T-helper 17 cell (primary cell): ENCODE results near the gene INSL6. TPM values are rescaled to one million over a fixed set of nuclear protein-coding genes. Genes with fewer than 3 reads are reported as not detected.
A peak's percentile ranks its signal among the peaks of the same experiment; 100 is the strongest.
"Not testable (repeated sequence)": the region's sequence is repeated elsewhere in the genome, so short reads cannot be mapped to it uniquely, and the experiment has no call there.

Experiments used
- ATAC-seq: fragments of 150-1000 bp; cut with Tn5 transposase; 2 replicates; pipeline ENCODE4 v1.10.0; 2021; ENCODE audit warnings: mild to moderate bottlenecking, moderate library complexity
- DNase-seq, 3 donors: peaks; one replicate each; pipeline versions ENCODE4 v3.0.0 to v3.0.0-alpha.2; 2020 to 2021
- H3K9me3 ChIP-seq: one replicate; pipeline ENCODE4 v1.7.0; 2013; ENCODE audit warnings: low read length, mild to moderate bottlenecking; ENCODE audit not compliant: control insufficient read depth, poor library complexity, severe bottlenecking
- H3K27ac Mint-ChIP-seq: one replicate; pipeline ENCODE4 v1.8.0; 2022; ENCODE audit warnings: mild to moderate bottlenecking, moderate library complexity, mixed read lengths
- H3K27me3 Mint-ChIP-seq: one replicate; pipeline ENCODE4 v1.8.0; 2022; ENCODE audit warnings: mixed read lengths
- H3K36me3 Mint-ChIP-seq: one replicate; pipeline ENCODE4 v1.8.0; 2022; ENCODE audit warnings: low read depth, mixed read lengths
- H3K4me1 Mint-ChIP-seq: one replicate; pipeline ENCODE4 v1.8.0; 2022; ENCODE audit warnings: mild to moderate bottlenecking, mixed read lengths
- H3K4me3 Mint-ChIP-seq: one replicate; pipeline ENCODE4 v1.8.0; 2022; ENCODE audit warnings: mild to moderate bottlenecking, moderate library complexity, mixed read lengths
- total RNA-seq, 4 donors: library from RNA in 2 of 4; stranded (reverse) in 2 of 4; gene quantifications; one replicate each; pipeline ENCODE4 v1.2.3 and lab custom pipeline; 2022 to 2026

INSL6 gene
- total RNA-seq (not detected), total RNA-seq (lab: John Stamatoyannopoulos, UW) (0 reads per million in 2 donors)

GRCh38 chr9:5185220-5185840 lies at the start of gene INSL6:
Gene INSL6 (minus strand): TSS chr9:5185639. CDS start chr9:5185602, 37 bp downstream.
- no peaks in the 10 kb centered on the region for H3K9me3 ChIP-seq
- ATAC-seq (no peak), DNase-seq (no peak)
- no peak within 1 kb of the TSS for H3K27ac Mint-ChIP-seq
- no peak within 1 kb of the TSS for H3K4me3 Mint-ChIP-seq
- H3K4me1 Mint-ChIP-seq, result peaks cover 11% of the 10 kb centered on the region
- H3K27me3 Mint-ChIP-seq, result peaks cover under 1% of the 10 kb centered on the region
- H3K36me3 Mint-ChIP-seq, result no peaks in the 10 kb centered on the region

- Mint-ChIP-seq H3K4me1 (peaks cover 3% of the 10 kb centered on the region), H3K27me3 (peaks cover 54% of the 10 kb centered on the region), H3K27ac (no peak within 1 kb of the TSS), H3K4me3 (no peak within 1 kb of the TSS), H3K36me3 (peaks cover 2% of the 10 kb centered on the region)
- H3K9me3 ChIP-seq, result no peaks in the 10 kb centered on the region
- ATAC-seq, result no peak
- DNase-seq, result no peak
Observed at GRCh38 chr9:5231212-5231611, 45.8 kb upstream of the INSL6 start, which contains the start of gene INSL4. Gene INSL4 (plus strand): TSS chr9:5231419. CDS start chr9:5231524, 105 bp downstream.

- DNase-seq (no peak), ATAC-seq (no peak)
- H3K9me3 ChIP-seq, result no peaks in the 10 kb centered on the region
- H3K4me3 Mint-ChIP-seq, result no peak overlapping the region
- H3K36me3 Mint-ChIP-seq, result peaks cover 2% of the 10 kb centered on the region
- H3K27me3 Mint-ChIP-seq, result peaks cover 54% of the 10 kb centered on the region
- no peak overlapping the region for H3K27ac Mint-ChIP-seq
- peaks cover 3% of the 10 kb centered on the region for H3K4me1 Mint-ChIP-seq
Observed at GRCh38 chr9:5230554-5230953, 45.1 kb upstream of the INSL6 start.

GRCh38 chr9:5205071-5205470 lies 19.6 kb upstream of the INSL6 start:
- Mint-ChIP-seq H3K27ac (no peak overlapping the region), H3K4me3 (no peak overlapping the region), H3K27me3 (peaks cover 14% of the 10 kb centered on the region), H3K4me1 (peaks cover 3% of the 10 kb centered on the region), H3K36me3 (peaks cover 7% of the 10 kb centered on the region)
- H3K9me3 ChIP-seq, result peaks cover 5% of the 10 kb centered on the region
- ATAC-seq, result no peak
- no peak for DNase-seq

GRCh38 chr9:5195463-5195862 lies 10.0 kb upstream of the INSL6 start:
- no peak for DNase-seq
- peaks cover 4% of the 10 kb centered on the region for H3K4me1 Mint-ChIP-seq
- H3K36me3 Mint-ChIP-seq, result no peaks in the 10 kb centered on the region
- H3K9me3 ChIP-seq, result no peaks in the 10 kb centered on the region
- H3K27ac Mint-ChIP-seq, result no peak overlapping the region
- H3K27me3 Mint-ChIP-seq, result peaks cover 30% of the 10 kb centered on the region
- H3K4me3 Mint-ChIP-seq, result no peak overlapping the region
- no peak for ATAC-seq

GRCh38 chr9:5193345-5193744 lies 7.9 kb upstream of the INSL6 start:
- no peaks in the 10 kb centered on the region for H3K36me3 Mint-ChIP-seq
- DNase-seq (no peak), ATAC-seq (no peak)
- no peak overlapping the region for H3K4me3 Mint-ChIP-seq
- H3K27me3 Mint-ChIP-seq, result peaks cover 19% of the 10 kb centered on the region
- peaks cover 4% of the 10 kb centered on the region for H3K4me1 Mint-ChIP-seq
- H3K27ac Mint-ChIP-seq, result no peak overlapping the region
- no peaks in the 10 kb centered on the region for H3K9me3 ChIP-seq

GRCh38 chr9:5191985-5192384 lies 6.5 kb upstream of the INSL6 start:
- ATAC-seq (no peak), DNase-seq (no peak)
- Mint-ChIP-seq H3K27ac (no peak overlapping the region), H3K36me3 (no peaks in the 10 kb centered on the region), H3K4me1 (peaks cover 6% of the 10 kb centered on the region), H3K4me3 (no peak overlapping the region), H3K27me3 (peaks cover 19% of the 10 kb centered on the region)
- no peaks in the 10 kb centered on the region for H3K9me3 ChIP-seq

- no peaks in the 10 kb centered on the region for H3K36me3 Mint-ChIP-seq
- peak; percentile 52 for ATAC-seq
- no peak for DNase-seq
- no peak overlapping the region for H3K4me3 Mint-ChIP-seq
- no peak overlapping the region for H3K27ac Mint-ChIP-seq
- H3K27me3 Mint-ChIP-seq, result peaks cover 13% of the 10 kb centered on the region
- H3K9me3 ChIP-seq, result no peaks in the 10 kb centered on the region
- H3K4me1 Mint-ChIP-seq, result peaks cover 11% of the 10 kb centered on the region
Observed at GRCh38 chr9:5188060-5188984, 2.9 kb upstream of the INSL6 start.

GRCh38 chr9:5186416-5187169 lies 1.2 kb upstream of the INSL6 start:
- no peaks in the 10 kb centered on the region for H3K9me3 ChIP-seq
- Mint-ChIP-seq H3K4me3 (no peak overlapping the region), H3K27ac (no peak overlapping the region), H3K4me1 (peaks cover 11% of the 10 kb centered on the region), H3K27me3 (peaks cover 9% of the 10 kb centered on the region), H3K36me3 (no peaks in the 10 kb centered on the region)
- ATAC-seq, result peak; percentile 91
- peak; percentile 20 to 37 (median 25) for DNase-seq

GRCh38 chr9:5184776-5185175 lies 663 bp downstream of the INSL6 start:
- H3K9me3 ChIP-seq, result no peaks in the 10 kb centered on the region
- Mint-ChIP-seq H3K4me3 (no peak overlapping the region), H3K36me3 (no peaks in the 10 kb centered on the region), H3K4me1 (peaks cover 11% of the 10 kb centered on the region), H3K27me3 (no peaks in the 10 kb centered on the region), H3K27ac (no peak overlapping the region)
- ATAC-seq (no peak), DNase-seq (no peak)

- ATAC-seq, H3K27me3 Mint-ChIP-seq, H3K36me3 Mint-ChIP-seq, H3K4me1 Mint-ChIP-seq, H3K4me3 Mint-ChIP-seq, H3K27ac Mint-ChIP-seq, DNase-seq, H3K9me3 ChIP-seq: not testable (repeated sequence)
Observed at GRCh38 chr9:5180631-5181030, 4.8 kb downstream of the INSL6 start.

- no peaks in the 10 kb centered on the region for H3K36me3 Mint-ChIP-seq
- DNase-seq (no peak), ATAC-seq (peak; percentile 85)
Observed at GRCh38 chr9:5178126-5178805, 7.2 kb downstream of the INSL6 start.

More at GRCh38 chr9:5178126-5178805, 7.2 kb downstream of the INSL6 start:
- Mint-ChIP-seq H3K27ac (peak overlapping the region; percentile 1), H3K4me3 (no peak overlapping the region), H3K27me3 (no peaks in the 10 kb centered on the region), H3K4me1 (peaks cover 6% of the 10 kb centered on the region)
- no peaks in the 10 kb centered on the region for H3K9me3 ChIP-seq
